Sigmoid colon (tissue), 7 donors: ENCODE results near the gene NFIA. TPM values are rescaled to one million over a fixed set of nuclear protein-coding genes. Genes with fewer than 3 reads are reported as not detected.

ENCODE experiments used
- DNase-seq: peaks from one replicate; pipeline ENCODE4 v3.0.0-alpha.2; 2019
- H3K27ac ChIP-seq, 4 donors: fragments of 200-600 bp; sonication (generic); one replicate each; pipeline ENCODE4 v1.5.1; 2016 to 2019; ENCODE audit warnings: mild to moderate bottlenecking in 1 of 4
- H3K27me3 ChIP-seq, 3 donors: fragments of 200-600 bp; sonication (generic); one replicate each; pipeline ENCODE4 v1.5.1; 2019; ENCODE audit warnings: mild to moderate bottlenecking in 1 of 3
- H3K36me3 ChIP-seq, 4 donors: fragments of 200-600 bp; sonication (generic); one replicate each; pipeline ENCODE4 v1.5.1; 2016 to 2019
- H3K4me1 ChIP-seq, 4 donors: fragments of 200-600 bp; sonication (generic); one replicate each; pipeline ENCODE4 v1.5.1; 2017 to 2019
- H3K4me3 ChIP-seq, 4 donors: fragments of 200-600 bp; sonication (generic); one replicate each; pipeline ENCODE4 v1.5.1; 2017 to 2019; ENCODE audit warnings: mild to moderate bottlenecking in 2 of 4, moderate library complexity in 1 of 4
- H3K9me3 ChIP-seq, 4 donors: fragments of 200-600 bp in 3 of 4; sonication (generic) in 3 of 4; one replicate each; pipeline versions ENCODE4 v1.5.1 to v1.6.1; 2013 to 2019
- EP300 ChIP-seq, 4 donors: sonication (generic); formaldehyde crosslinking; IDR thresholded peaks; one replicate each; pipeline ENCODE4 v1.6.1; 2017; ENCODE audit warnings: antibody characterized with exemption in 4 of 4
- POLR2A ChIP-seq, 2 donors: fragments of 450-650 bp; IDR thresholded peaks; one replicate each; pipeline ENCODE4 v1.6.1; 2016; ENCODE audit warnings: antibody characterized with exemption in 2 of 2, mild to moderate bottlenecking in 2 of 2, moderate library complexity in 2 of 2
- POLR2AphosphoS5 ChIP-seq, 4 donors: sonication (generic); formaldehyde crosslinking; IDR thresholded peaks; one replicate each; pipeline ENCODE4 v1.6.1; 2017; ENCODE audit warnings: antibody characterized with exemption in 4 of 4
- WGBS, 2 donors: extraction: QIAGEN DNeasy Blood & Tissue Kit; methylation state at CpG; one replicate each; pipeline ENCODE4 v1.1.7; 2013; 5-methylcytosine and 5-hydroxymethylcytosine counted together
- intact Hi-C: fragments of 100-400 bp; cut with DNase I; formaldehyde crosslinking; loops from one replicate; pipeline ENCODE4 v1.15.1; 2023
- polyA plus RNA-seq, 3 donors: library from polyadenylated mRNA; stranded (reverse); fragments of 200-250 nt; gene quantifications; one replicate each; pipeline ENCODE4 v1.2.3, GENCODE V29; 2013
- total RNA-seq, 4 donors: library from RNA; depleted of rRNA; stranded (reverse); fragments of >200 nt; gene quantifications; one replicate each; pipeline ENCODE4 v1.1.0, GENCODE V29; 2016
- TF ChIP-seq, protein P1 (sequence below), 4 experiments: fragments of 450-650 bp in 3 of 4; fragments of 200-600 bp in 1 of 4; IDR thresholded peaks; one replicate each; pipeline ENCODE4 v1.5.1; 2016 to 2019; ENCODE audit warnings: antibody characterized with exemption in 4 of 4, mild to moderate bottlenecking in 3 of 4, moderate library complexity in 2 of 4
- donor health status: healthy with polysubstance abuse.
- donor health status: Bipolar disorder and iron deficiency.
- donor health status: healthy.

Gene NFIA
- total and polyA plus RNA-seq, 7 donors = 2.3 to 154 (median 79.7) TPM

- Histone ChIP-seq H3K9me3 (no peaks in the 10 kb centered on the region), H3K4me3 (no peak overlapping the region), H3K27ac (peak overlapping the region in 2 of 4 donors; percentile 38 to 39), H3K27me3 (no peaks in the 10 kb centered on the region), H3K4me1 (peaks cover 0 to 41% (median 30%) of the 10 kb centered on the region in 4 donors), H3K36me3 (no peaks in the 10 kb centered on the region)
- WGBS, 2 donors = 91 to 98% methylated on average over 2 of the region's 2 CpGs
- no peak for TF ChIP-seq POLR2A (IDR thresholded peaks at IDR 0.05)
- intact Hi-C loops = no loop called here
- no peak for DNase-seq
Observed at GRCh38 chr1:61442544-61442943, 360.2 kb downstream of the NFIA start.

- Histone ChIP-seq H3K4me3 (no peak overlapping the region), H3K9me3 (no peaks in the 10 kb centered on the region), H3K36me3 (no peaks in the 10 kb centered on the region), H3K4me1 (peaks cover 0 to 46% (median 31%) of the 10 kb centered on the region in 4 donors), H3K27ac (peak overlapping the region; percentile 11 to 63 (median 43)), H3K27me3 (no peaks in the 10 kb centered on the region)
- TF ChIP-seq, protein P1, sequence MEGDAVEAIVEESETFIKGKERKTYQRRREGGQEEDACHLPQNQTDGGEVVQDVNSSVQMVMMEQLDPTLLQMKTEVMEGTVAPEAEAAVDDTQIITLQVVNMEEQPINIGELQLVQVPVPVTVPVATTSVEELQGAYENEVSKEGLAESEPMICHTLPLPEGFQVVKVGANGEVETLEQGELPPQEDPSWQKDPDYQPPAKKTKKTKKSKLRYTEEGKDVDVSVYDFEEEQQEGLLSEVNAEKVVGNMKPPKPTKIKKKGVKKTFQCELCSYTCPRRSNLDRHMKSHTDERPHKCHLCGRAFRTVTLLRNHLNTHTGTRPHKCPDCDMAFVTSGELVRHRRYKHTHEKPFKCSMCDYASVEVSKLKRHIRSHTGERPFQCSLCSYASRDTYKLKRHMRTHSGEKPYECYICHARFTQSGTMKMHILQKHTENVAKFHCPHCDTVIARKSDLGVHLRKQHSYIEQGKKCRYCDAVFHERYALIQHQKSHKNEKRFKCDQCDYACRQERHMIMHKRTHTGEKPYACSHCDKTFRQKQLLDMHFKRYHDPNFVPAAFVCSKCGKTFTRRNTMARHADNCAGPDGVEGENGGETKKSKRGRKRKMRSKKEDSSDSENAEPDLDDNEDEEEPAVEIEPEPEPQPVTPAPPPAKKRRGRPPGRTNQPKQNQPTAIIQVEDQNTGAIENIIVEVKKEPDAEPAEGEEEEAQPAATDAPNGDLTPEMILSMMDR (IDR thresholded peaks at IDR 0.05) = no peak
- TF ChIP-seq POLR2A (IDR thresholded peaks at IDR 0.05) = no peak
- TF ChIP-seq EP300 (IDR thresholded peaks at IDR 0.05) = no peak
- no peak for TF ChIP-seq POLR2AphosphoS5 (IDR thresholded peaks at IDR 0.05)
- WGBS, 2 donors = 19 to 51% methylated on average over 5 of the region's 5 CpGs
- DNase-seq = no peak
- intact Hi-C loops = no loop called here
Observed at GRCh38 chr1:61444288-61444687, 361.9 kb downstream of the NFIA start.

GRCh38 chr1:61445269-61445825 lies 363.0 kb downstream of the NFIA start:
- H3K27ac ChIP-seq = no peak overlapping the region
- peaks cover 0 to 56% (median 42%) of the 10 kb centered on the region in 4 donors for H3K4me1 ChIP-seq
- H3K36me3 ChIP-seq = no peaks in the 10 kb centered on the region
- DNase-seq = no peak
- 32 to 68% methylated on average over 8 of the region's 8 CpGs for WGBS, 2 donors
- H3K27me3 ChIP-seq = no peaks in the 10 kb centered on the region
- H3K4me3 ChIP-seq = no peak overlapping the region
- intact Hi-C loops = no loop called here
- H3K9me3 ChIP-seq = no peaks in the 10 kb centered on the region
- TF ChIP-seq POLR2A (IDR thresholded peaks at IDR 0.05) (no peak), POLR2AphosphoS5 (IDR thresholded peaks at IDR 0.05) (no peak), EP300 (IDR thresholded peaks at IDR 0.05) (no peak)
- TF ChIP-seq, protein P1 (IDR thresholded peaks at IDR 0.05) = no peak

- no peaks in the 10 kb centered on the region for H3K36me3 ChIP-seq
- no peaks in the 10 kb centered on the region for H3K9me3 ChIP-seq
- TF ChIP-seq POLR2A (IDR thresholded peaks at IDR 0.05) (no peak), POLR2AphosphoS5 (IDR thresholded peaks at IDR 0.05) (no peak), EP300 (IDR thresholded peaks at IDR 0.05) (no peak)
- TF ChIP-seq, protein P1 (IDR thresholded peaks at IDR 0.05) = no peak
- WGBS, 2 donors = 67 to 84% methylated on average over 7 of the region's 7 CpGs
- no peak overlapping the region for H3K4me3 ChIP-seq
- peak overlapping the region in 2 of 4 donors; percentile 58 to 78 for H3K27ac ChIP-seq
- intact Hi-C loops = no loop called here
- no peak for DNase-seq
- H3K4me1 ChIP-seq = peaks cover 0 to 68% (median 54%) of the 10 kb centered on the region in 4 donors
- no peaks in the 10 kb centered on the region for H3K27me3 ChIP-seq
Observed at GRCh38 chr1:61446531-61446991, 364.2 kb downstream of the NFIA start.

DNA sequence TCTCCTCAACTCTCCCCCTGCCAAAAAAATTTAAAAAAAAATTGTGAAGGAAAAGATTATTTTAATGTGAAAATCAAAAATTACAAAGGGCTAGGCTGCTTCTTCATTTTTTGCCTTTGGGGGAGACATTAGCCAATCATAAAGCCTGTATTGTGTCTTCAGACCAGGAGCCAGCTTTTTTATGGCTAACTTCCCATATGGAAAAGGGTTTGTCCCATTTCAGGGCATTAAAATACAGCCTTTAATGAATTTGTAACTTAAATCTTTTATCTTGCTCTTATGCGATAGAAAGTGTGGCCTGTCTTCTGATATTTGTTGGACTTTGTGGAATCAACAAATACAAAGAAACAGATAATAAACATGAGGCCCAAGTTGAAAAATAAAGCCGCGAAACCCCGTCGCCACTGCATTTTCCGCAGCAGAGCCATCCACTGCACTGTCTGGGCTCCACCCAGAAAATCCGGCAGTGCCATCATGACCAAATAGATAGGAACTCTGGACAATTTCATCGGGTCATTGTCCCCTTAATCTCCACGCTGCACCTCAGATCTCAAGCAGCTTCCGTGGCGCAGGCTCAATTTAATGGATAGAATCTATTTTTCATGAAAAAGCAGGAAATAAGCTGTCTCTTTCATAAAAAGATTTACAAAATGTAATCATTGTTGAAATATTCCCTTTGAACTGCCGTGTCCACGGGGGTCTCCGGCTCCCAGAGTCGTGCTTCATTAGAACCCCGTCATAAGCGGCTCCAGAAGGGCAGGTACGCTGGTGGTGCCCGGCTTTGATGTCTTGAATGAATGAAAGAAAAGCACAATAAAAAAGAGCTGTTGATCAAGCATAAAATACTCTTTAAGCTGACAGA lies 365.0 kb downstream of the NFIA start:
- H3K4me3 ChIP-seq = no peak overlapping the region
- H3K4me1 ChIP-seq = peaks cover 0 to 75% (median 61%) of the 10 kb centered on the region in 4 donors
- intact Hi-C loops = no loop called here
- 92% methylated on average over 19 of the region's 19 CpGs for WGBS, 2 donors
- no peaks in the 10 kb centered on the region for H3K9me3 ChIP-seq
- H3K27ac ChIP-seq = peak overlapping the region; percentile 58 to 78 (median 60)
- DNase-seq = no peak
- H3K36me3 ChIP-seq = no peaks in the 10 kb centered on the region
- TF ChIP-seq, protein P1 (IDR thresholded peaks at IDR 0.05) = no peak
- TF ChIP-seq POLR2A (IDR thresholded peaks at IDR 0.05) = no peak
- no peak for TF ChIP-seq EP300 (IDR thresholded peaks at IDR 0.05)
- TF ChIP-seq POLR2AphosphoS5 (IDR thresholded peaks at IDR 0.05) = no peak
- no peaks in the 10 kb centered on the region for H3K27me3 ChIP-seq
